ENCODE data around the gene HEATR9.

Gene HEATR9

DNA sequence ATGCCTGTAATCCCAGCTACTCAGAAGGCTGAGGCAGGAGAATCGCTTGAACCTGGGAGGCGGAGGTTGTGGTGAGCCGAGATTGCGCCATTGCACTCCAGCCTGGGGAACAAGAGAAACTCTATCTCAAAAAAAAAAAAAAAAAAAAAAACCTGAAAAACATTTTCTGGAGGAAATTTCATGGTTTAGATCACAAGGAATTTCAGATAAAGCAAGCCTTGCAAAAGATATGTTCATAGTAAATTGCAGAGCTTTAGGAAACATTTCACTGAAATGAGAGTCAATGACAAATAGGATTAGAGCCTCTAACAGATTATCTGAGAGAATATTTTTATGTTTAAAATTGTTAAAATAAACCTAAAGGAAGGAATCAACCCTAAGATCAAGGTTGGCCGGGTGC is 56.2 kb downstream of the HEATR9 start:
- in situ Hi-C loops (cut with HindIII; ENCODE audit: low sequenced_read_pairs) = no loop called here

DNA sequence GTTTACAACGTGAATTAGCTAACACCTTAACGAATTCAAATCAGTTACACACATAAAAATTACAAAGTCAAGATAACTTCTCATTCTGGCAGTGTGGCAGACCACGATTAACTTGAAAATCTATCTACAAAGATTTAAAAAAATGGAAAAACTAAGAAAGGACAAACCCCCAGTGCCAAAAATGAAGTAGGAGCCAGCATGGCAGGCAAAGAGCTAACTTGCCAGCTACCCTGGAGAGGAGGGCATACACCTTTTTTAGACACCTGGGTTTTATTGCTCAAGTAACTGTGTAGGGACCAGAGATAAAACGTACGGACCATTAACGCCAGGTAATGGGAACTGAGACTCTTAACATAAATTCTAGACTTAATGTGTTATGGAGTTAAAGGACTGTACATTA is 56.9 kb downstream of the HEATR9 start:
- in situ Hi-C loops (cut with HindIII; ENCODE audit: low sequenced_read_pairs) = no loop called here

DNA sequence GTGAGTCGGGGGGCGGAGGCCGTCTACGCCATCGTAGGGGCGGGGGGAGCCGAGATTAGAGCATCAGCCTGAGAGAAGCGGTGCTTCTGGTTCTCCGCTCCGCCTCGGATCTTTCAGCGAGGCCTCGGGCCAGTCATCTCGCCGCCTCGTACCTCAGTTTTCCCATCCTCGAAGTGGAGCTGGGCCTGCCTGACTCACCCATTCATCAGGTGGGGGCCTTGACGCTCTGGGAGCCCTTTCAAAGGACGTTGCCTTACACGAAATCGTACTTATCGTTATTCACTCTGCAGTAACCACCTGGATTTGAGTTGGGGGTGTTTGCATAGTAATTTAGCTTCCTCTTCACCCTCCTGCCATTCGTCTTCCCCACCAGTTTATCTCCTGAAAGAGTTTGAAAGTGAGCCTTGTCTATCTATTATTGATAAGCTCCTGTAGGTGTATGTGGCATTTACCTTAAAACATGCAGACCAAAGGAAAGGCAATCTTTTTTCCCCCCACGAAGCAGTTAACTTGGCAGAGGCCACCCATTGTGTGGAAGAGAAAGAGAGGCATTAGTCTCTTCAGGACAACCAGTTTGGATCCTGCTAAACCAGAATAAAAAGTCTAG is 58.7 kb downstream of the HEATR9 start:
- in situ Hi-C loops (cut with HindIII; ENCODE audit: low sequenced_read_pairs) = no loop called here

DNA sequence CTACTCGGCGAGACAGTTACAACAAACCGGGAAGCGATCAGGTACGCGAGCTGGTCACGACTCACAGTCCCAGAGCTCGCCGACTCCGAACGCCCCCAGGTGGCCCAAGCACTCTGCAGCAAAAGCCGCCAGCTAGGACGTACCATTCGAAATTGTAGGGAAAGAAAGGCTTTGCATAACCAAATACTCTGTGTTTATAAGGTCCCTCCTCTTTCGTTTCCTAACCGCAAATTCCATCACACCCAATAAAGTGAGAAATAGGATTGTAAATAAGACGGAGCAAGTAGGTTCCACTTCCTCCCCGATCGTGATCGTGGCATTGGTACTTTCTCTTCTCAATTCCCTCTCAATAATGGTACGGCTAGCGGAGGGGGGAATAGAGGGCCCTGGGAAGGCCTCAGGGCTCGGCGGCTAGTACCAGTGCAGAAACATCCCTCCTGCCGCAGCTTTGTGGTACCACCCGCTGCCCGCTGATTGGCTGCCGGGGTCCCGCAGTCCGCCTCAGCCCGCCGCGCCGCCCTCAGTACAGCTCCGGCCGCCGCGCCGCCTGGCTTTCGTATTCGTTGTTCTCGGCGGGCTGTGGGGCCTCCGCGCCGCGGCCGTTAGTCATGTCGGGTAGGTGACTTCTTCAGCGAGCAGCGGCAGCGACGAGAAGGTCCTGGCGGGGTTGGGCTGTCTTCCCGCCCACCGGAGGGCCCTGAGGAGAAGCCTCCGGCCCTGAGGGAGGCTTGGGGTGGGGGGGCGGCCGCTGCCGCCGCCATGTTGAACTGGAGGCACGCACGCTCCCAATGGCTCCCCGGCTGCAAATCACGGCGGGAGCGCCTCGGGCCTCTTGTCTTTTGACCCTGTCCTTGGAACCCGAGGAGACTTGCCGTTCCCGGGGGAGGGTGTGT is 59.5 kb downstream of the HEATR9 start, which contains the start of gene TAF15:
TAF15 (plus strand) TSS at position 523 of the 893 bp plus-strand sequence; CDS start at position 609, 86 bp downstream.
- in situ Hi-C loops (cut with HindIII; ENCODE audit: low sequenced_read_pairs) = no loop called here

GRCh38 chr17:35808240-35808961 is 60.3 kb downstream of the HEATR9 start:
- in situ Hi-C loops (cut with HindIII; ENCODE audit: low sequenced_read_pairs) = no loop called here

DNA sequence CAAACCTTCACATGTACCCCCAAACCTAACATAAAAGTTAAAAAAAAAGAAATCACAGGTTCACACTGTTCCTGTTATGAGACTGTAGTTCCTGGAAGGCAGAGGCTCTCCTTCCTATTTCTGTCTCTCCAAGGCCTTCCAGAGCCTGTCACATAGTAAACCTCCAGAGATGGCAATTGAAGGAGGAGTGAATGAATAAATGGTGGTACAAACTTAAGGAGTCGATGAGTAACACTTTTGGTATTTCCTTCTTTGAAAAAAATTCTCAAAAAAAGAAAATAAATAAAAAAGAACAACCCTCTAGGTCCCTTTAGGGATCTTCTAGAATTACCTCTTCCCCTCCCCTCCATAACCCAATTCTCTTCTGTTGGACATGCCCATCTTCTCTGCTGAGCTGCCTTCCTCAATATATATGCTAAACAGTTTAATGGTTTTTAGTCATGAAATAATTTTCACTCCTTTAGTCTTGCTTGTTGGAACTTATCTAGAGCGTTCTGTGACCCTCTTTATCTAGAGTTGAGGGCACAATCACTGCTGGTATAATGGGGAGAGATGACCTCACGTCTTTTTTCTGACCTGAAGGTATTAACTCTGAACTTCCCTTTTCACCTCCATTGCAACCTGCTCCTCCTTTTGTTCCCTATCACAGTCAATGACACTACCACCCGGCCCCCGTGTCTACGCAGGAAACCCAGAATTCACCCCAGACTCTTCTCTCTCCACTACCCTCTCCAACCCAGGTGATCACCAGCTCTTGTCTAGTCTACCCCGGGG is 61.1 kb downstream of the HEATR9 start:
- in situ Hi-C loops (cut with HindIII; ENCODE audit: low sequenced_read_pairs) = no loop called here
